ENCODE measurements around the gene OR2W3. TPM values are rescaled to one million over a fixed set of nuclear protein-coding genes. Genes with fewer than 3 reads are reported as not detected.

OR2W3 gene
- total RNA-seq, 2 experiments from 2014 or later: not detected

GRCh38 chr1:247913786-247914185, 18.4 kb downstream of the OR2W3 start:
- CTCF ChIA-PET: interaction anchor here (1.2 kb wide), 1 partner anchor 23 kb away, joined by 3 read pairs; no protein-coding TSS in a partner anchor
- no peak overlapping the region for H3K4me3 Mint-ChIP-seq

GRCh38 chr1:247914941-247915662, 19.7 kb downstream of the OR2W3 start:
- DNase-seq: no peak
- peaks cover 4% of the 10 kb centered on the region for H3K27me3 Mint-ChIP-seq
- no peaks in the 10 kb centered on the region for H3K4me1 Mint-ChIP-seq (ENCODE audit: low read depth)
- H3K27ac Mint-ChIP-seq: no peak overlapping the region
- ChIA-PET POLR2A (no interaction called here), CTCF (interaction anchor here (1.2 kb wide), 1 partner anchor 21 kb away, joined by 3 read pairs; no protein-coding TSS in a partner anchor)
- intact Hi-C loops (cut with micrococcal nuclease): no loop called here
- no peak overlapping the region for H3K4me3 Mint-ChIP-seq
- no peaks in the 10 kb centered on the region for H3K36me3 Mint-ChIP-seq (ENCODE audit: low read depth)
- TF ChIP-seq CTCF (IDR thresholded peaks at IDR 0.05): no peak
- no peak for ATAC-seq
- H3K9me3 Mint-ChIP-seq: no peaks in the 10 kb centered on the region

More at GRCh38 chr1:247913786-247914185, 18.4 kb downstream of the OR2W3 start:
- H3K9me3 Mint-ChIP-seq: no peaks in the 10 kb centered on the region
- H3K27ac Mint-ChIP-seq: no peak overlapping the region
- POLR2A ChIA-PET: no interaction called here
- intact Hi-C loops (cut with micrococcal nuclease): no loop called here
- TF ChIP-seq CTCF (IDR thresholded peaks at IDR 0.05): no peak
- H3K4me1 Mint-ChIP-seq (ENCODE audit: low read depth): no peaks in the 10 kb centered on the region
- DNase-seq (no peak), ATAC-seq (no peak)
- no peaks in the 10 kb centered on the region for H3K36me3 Mint-ChIP-seq (ENCODE audit: low read depth)
- peaks cover 2% of the 10 kb centered on the region for H3K27me3 Mint-ChIP-seq

- Mint-ChIP-seq H3K27me3 (peaks cover 4% of the 10 kb centered on the region), H3K4me3 (no peak within 1 kb of the TSS), H3K9me3 (no peaks in the 10 kb centered on the region), H3K27ac (no peak within 1 kb of the TSS), H3K36me3 (ENCODE audit: low read depth) (no peaks in the 10 kb centered on the region), H3K4me1 (ENCODE audit: low read depth) (no peaks in the 10 kb centered on the region)
- no peak for ATAC-seq
- intact Hi-C loops (cut with micrococcal nuclease): no loop called here
- no peak for DNase-seq
- TF ChIP-seq CTCF (IDR thresholded peaks at IDR 0.05): no peak
- CTCF ChIA-PET: no interaction called here
- POLR2A ChIA-PET: no interaction called here
These were observed 24.6 kb downstream of the OR2W3 start, which contains the start of gene OR2T8 for GRCh38 chr1:247919952-247920351. Gene OR2T8, plus strand, starts transcription at chr1:247920252. Its CDS starts 766 bp downstream, at chr1:247921018.

GRCh38 chr1:247923941-247924340, 28.6 kb downstream of the OR2W3 start:
- peaks cover 1% of the 10 kb centered on the region for H3K27me3 Mint-ChIP-seq
- DNase-seq: no peak
- H3K4me1 Mint-ChIP-seq (ENCODE audit: low read depth): no peaks in the 10 kb centered on the region
- CTCF ChIA-PET: no interaction called here
- POLR2A ChIA-PET: no interaction called here
- no peak for ATAC-seq
- no peaks in the 10 kb centered on the region for H3K9me3 Mint-ChIP-seq
- no peak overlapping the region for H3K4me3 Mint-ChIP-seq
- no peak for TF ChIP-seq CTCF (IDR thresholded peaks at IDR 0.05)
- H3K27ac Mint-ChIP-seq: no peak overlapping the region
- no peaks in the 10 kb centered on the region for H3K36me3 Mint-ChIP-seq (ENCODE audit: low read depth)
- intact Hi-C loops (cut with micrococcal nuclease): no loop called here

- Mint-ChIP-seq H3K27ac (no peak within 1 kb of the TSS), H3K4me1 (ENCODE audit: low read depth) (no peaks in the 10 kb centered on the region), H3K9me3 (no peaks in the 10 kb centered on the region), H3K4me3 (no peak within 1 kb of the TSS), H3K27me3 (no peaks in the 10 kb centered on the region), H3K36me3 (ENCODE audit: low read depth) (no peaks in the 10 kb centered on the region)
- TF ChIP-seq CTCF (IDR thresholded peaks at IDR 0.05): no peak
- ChIA-PET CTCF (no interaction called here), POLR2A (interaction anchor here (0.9 kb wide), 1 partner anchor 57 kb away, joined by 3 read pairs; no protein-coding TSS in a partner anchor)
- intact Hi-C loops (cut with micrococcal nuclease): no loop called here
- ATAC-seq (no peak), DNase-seq (no peak)
These were observed 29.5 kb downstream of the OR2W3 start, which contains the start of gene OR2AJ1 for GRCh38 chr1:247924868-247925267. Gene OR2AJ1, plus strand, starts transcription at chr1:247924889. Its CDS starts 8,880 bp downstream, at chr1:247933769.

Data from activated CD8-positive, alpha-beta T cell treated with anti-CD3 and anti-CD28 coated beads for 36 hours (primary cell).